Heart right ventricle (tissue), 16 donors: ENCODE measurements around the gene SNX19. TPM values are rescaled to one million over a fixed set of nuclear protein-coding genes. Genes with fewer than 3 reads are reported as not detected.

Source experiments
- ATAC-seq, 8 donors: fragments of 200-7000 bp; cut with Tn5 transposase; one replicate each; pipeline ENCODE4 v1.9.1; 2020; ENCODE audit warnings: mild to moderate bottlenecking in 8 of 8, moderate library complexity in 8 of 8, moderate number of reproducible peaks in 1 of 8
- DNase-seq, 2 donors: peaks; one replicate each; pipeline ENCODE4 v3.0.0-alpha.2; 2020
- H3K27ac ChIP-seq, 10 donors: fragments of 200-600 bp; sonication (generic) in 2 of 10; one replicate each; pipeline versions ENCODE4 v1.5.0 to v1.8.0; 2020 to 2022; ENCODE audit warnings: mild to moderate bottlenecking in 3 of 10
- H3K27me3 ChIP-seq, 7 donors: fragments of 200-600 bp; one replicate each; pipeline ENCODE4 v1.8.0; 2021 to 2022; ENCODE audit warnings: mild to moderate bottlenecking in 2 of 7
- H3K36me3 ChIP-seq, 9 donors: fragments of 200-600 bp; sonication (generic) in 1 of 9; one replicate each; pipeline versions ENCODE4 v1.5.0 to v1.8.0; 2020 to 2022; ENCODE audit warnings: mild to moderate bottlenecking in 2 of 9
- H3K4me1 ChIP-seq, 9 donors: fragments of 200-600 bp; sonication (generic) in 1 of 9; one replicate each; pipeline versions ENCODE4 v1.5.0 to v1.8.0; 2020 to 2022; ENCODE audit warnings: mild to moderate bottlenecking in 4 of 9
- H3K4me3 ChIP-seq, 10 donors: fragments of 200-600 bp; sonication (generic) in 2 of 10; one replicate each; pipeline versions ENCODE4 v1.5.0 to v1.8.0; 2020 to 2022; ENCODE audit warnings: mild to moderate bottlenecking in 7 of 10, moderate library complexity in 2 of 10
- H3K9me3 ChIP-seq, 11 donors: fragments of 200-600 bp in 10 of 11; sonication (generic) in 2 of 11; one replicate each; pipeline versions ENCODE4 v1.5.0 to v1.8.0; 2013 to 2022; ENCODE audit warnings: mild to moderate bottlenecking in 2 of 11, control low read depth in 1 of 11, moderate library complexity in 1 of 11
- CTCF ChIP-seq, 9 donors: fragments of 200-600 bp; sonication (generic) in 2 of 9; IDR thresholded peaks; one replicate each; pipeline versions ENCODE4 v1.5.0 to v1.8.0; 2021 to 2022; ENCODE audit warnings: antibody characterized with exemption in 9 of 9, mild to moderate bottlenecking in 5 of 9, moderate library complexity in 1 of 9
- WGBS, 2 donors: extraction: QIAGEN DNeasy Blood & Tissue Kit; methylation state at CpG; one replicate each; pipeline ENCODE4 v1.1.7; 2013; ENCODE audit warnings: inconsistent platforms in 1 of 2; 5-methylcytosine and 5-hydroxymethylcytosine counted together
- intact Hi-C, 10 donors: fragments of 100-400 bp; cut with DNase I; formaldehyde crosslinking; loops; one replicate each; pipeline versions ENCODE4 v1.11.1 to v1.14.2; 2022
- polyA plus RNA-seq, 2 donors: library from polyadenylated mRNA; stranded (reverse); fragments of 200-250 nt; gene quantifications; one replicate each; pipeline ENCODE4 v1.2.3, GENCODE V29; 2013
- total RNA-seq, 10 donors: library from RNA; stranded (reverse); fragmentation: NEBNext Ultra II Directional in 3 of 10; extraction: Animal tissue kit (Norgen Biotek cat#: 25700) in 3 of 10; gene quantifications; one replicate each; pipeline versions ENCODE4 v1.2.1 to v1.2.4, GENCODE V29; 2021 to 2023
- donor health status: Arrhythmogenic right ventricular cardiomyopathy.
- donor health status: ischemic (EF 13 %, LVEDD 7.1; RV severe dilation, severe dysfunction).
- donor health status: healthy with polysubstance abuse.
- donor health status: DM: no; HTN: yes; CAD: no.
- donor health status: DM: no; HTN: no; CAD: no.
- donor health status: ischemic (EF 25% LVEDD 6.9; RV normal size, moderate dysfunction).
- donor health status: ischemic (EF 25% LVEDD 5.7; RV mildly dilated, moderate dysfunction).
- donor health status: healthy.
- donor health status: DM: yes; HTN: yes; CAD: no.
- donor health status: Ischemic cardiomyopathy.
- donor health status: ischemic (EF 35%, LVEDD 5.7; RV mildly dilated, moderate dysfunction).
- donor health status: nonischemic (EF 11% LVEDD 7.7; RV severe dilation, severe dysfunction).
- donor health status: DM: yes; HTN: yes; CAD: no.
- donor health status: PGD.
- donor health status: ischemic (EF 29% LVEDD 5.4; RV normal size, mild dysfunction).
- donor health status: nonischemic (EF 23%, LVEDD 6.1; RV moderate dilation, normal function).

Gene SNX19
- total and polyA plus RNA-seq, 12 donors, result 10.4 to 60.9 (median 53.5) TPM

- TF ChIP-seq CTCF (IDR thresholded peaks at IDR 0.05), result peak; percentile 12 to 56 (median 41)
- DNase-seq, result no peak
- intact Hi-C loops, result loop anchor here in 1 of 10 donors (10.0 kb wide), 1 partner anchor 690 kb away; no protein-coding TSS in a partner anchor
- peaks cover 0 to 10% (median 0%) of the 10 kb centered on the region in 9 donors for H3K4me1 ChIP-seq
- peaks cover 0 to 100% (median 80%) of the 10 kb centered on the region in 9 donors for H3K36me3 ChIP-seq
- no peak overlapping the region for H3K4me3 ChIP-seq
- H3K9me3 ChIP-seq, result no peaks in the 10 kb centered on the region
- no peak overlapping the region for H3K27ac ChIP-seq
- WGBS, 2 donors, result 96 to 99% methylated on average over 1 of the region's 1 CpG
- H3K27me3 ChIP-seq, result no peaks in the 10 kb centered on the region
- no peak for ATAC-seq
Observed at GRCh38 chr11:130904380-130904779, 11.9 kb downstream of the SNX19 start.

- ATAC-seq (no peak), DNase-seq (no peak)
- Histone ChIP-seq H3K27me3 (no peaks in the 10 kb centered on the region), H3K9me3 (no peaks in the 10 kb centered on the region), H3K4me1 (peaks cover 0 to 15% (median 14%) of the 10 kb centered on the region in 9 donors), H3K36me3 (peaks cover 0 to 100% (median 76%) of the 10 kb centered on the region in 9 donors), H3K4me3 (no peak overlapping the region), H3K27ac (no peak overlapping the region)
- WGBS, 2 donors, result 71 to 75% methylated on average over 3 of the region's 3 CpGs
- intact Hi-C loops, result loop anchor here in 1 of 10 donors (10.0 kb wide), 1 partner anchor 688 kb away; no protein-coding TSS in a partner anchor
- no peak for TF ChIP-seq CTCF (IDR thresholded peaks at IDR 0.05)
Observed at GRCh38 chr11:130902380-130902779, 13.9 kb downstream of the SNX19 start.

- peaks cover 0 to 41% (median 32%) of the 10 kb centered on the region in 9 donors for H3K4me1 ChIP-seq
- DNase-seq (no peak), ATAC-seq (no peak)
- peak overlapping the region in 4 of 10 donors; percentile 33 to 88 (median 82) for H3K27ac ChIP-seq
- H3K36me3 ChIP-seq, result peaks cover 0 to 99% (median 57%) of the 10 kb centered on the region in 9 donors
- no peak overlapping the region for H3K4me3 ChIP-seq
- H3K9me3 ChIP-seq, result no peaks in the 10 kb centered on the region
- intact Hi-C loops, result loop anchor here in 6 of 10 donors (5.0 to 10.0 kb wide), 4 partner anchors 37 to 684 kb away; partner anchors contain the start of gene ZBTB44 (in 2 of the 6)
- 72 to 78% methylated on average over 4 of the region's 4 CpGs for WGBS, 2 donors
- no peaks in the 10 kb centered on the region for H3K27me3 ChIP-seq
- no peak for TF ChIP-seq CTCF (IDR thresholded peaks at IDR 0.05)
Observed at GRCh38 chr11:130899106-130899505, 17.2 kb downstream of the SNX19 start.

- Histone ChIP-seq H3K27me3 (no peaks in the 10 kb centered on the region), H3K9me3 (no peaks in the 10 kb centered on the region), H3K4me3 (no peak overlapping the region), H3K36me3 (peaks cover 0 to 99% (median 50%) of the 10 kb centered on the region in 9 donors), H3K27ac (peak overlapping the region; percentile 38 to 89 (median 82)), H3K4me1 (peaks cover 0 to 46% (median 36%) of the 10 kb centered on the region in 9 donors)
- TF ChIP-seq CTCF (IDR thresholded peaks at IDR 0.05), result no peak
- WGBS, 2 donors, result 31 to 43% methylated on average over 17 of the region's 17 CpGs
- DNase-seq (peak; percentile 73 to 85), ATAC-seq (peak; percentile 83 to 92 (median 88))
- intact Hi-C loops, result loop anchor here in 6 of 10 donors (5.0 to 10.0 kb wide), 4 partner anchors 35 to 683 kb away; partner anchors contain the start of gene ZBTB44 (in 2 of the 6)
Observed at GRCh38 chr11:130897262-130898182, 18.8 kb downstream of the SNX19 start.
